ENCODE measurements around the gene SLC16A9. TPM values are rescaled to one million over a fixed set of nuclear protein-coding genes. Genes with fewer than 3 reads are reported as not detected.

SLC16A9 gene
- total RNA-seq, 1 donor from 2014 or later: 0.06 TPM

DNA sequence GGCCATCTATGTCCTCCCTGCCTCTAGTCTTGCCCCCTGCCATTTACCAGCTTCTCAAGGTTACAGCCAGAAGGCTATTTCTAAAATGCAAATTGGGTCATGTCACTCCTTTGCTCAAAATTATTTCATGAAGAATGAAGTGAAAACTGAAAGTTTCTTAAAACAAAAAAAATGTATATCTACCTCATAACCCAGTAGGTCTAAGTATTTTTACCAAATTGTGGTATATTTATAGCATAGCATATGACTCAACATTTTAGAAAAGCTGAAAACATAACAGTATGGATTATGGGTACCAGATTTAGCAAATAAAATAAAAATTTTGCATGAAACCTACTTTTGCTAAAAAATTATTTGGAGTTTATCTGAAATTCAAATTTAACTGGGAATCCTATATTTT lies 78.4 kb downstream of the SLC16A9 start:
- no peak for DNase-seq (ENCODE audit: low spot score)

DNA sequence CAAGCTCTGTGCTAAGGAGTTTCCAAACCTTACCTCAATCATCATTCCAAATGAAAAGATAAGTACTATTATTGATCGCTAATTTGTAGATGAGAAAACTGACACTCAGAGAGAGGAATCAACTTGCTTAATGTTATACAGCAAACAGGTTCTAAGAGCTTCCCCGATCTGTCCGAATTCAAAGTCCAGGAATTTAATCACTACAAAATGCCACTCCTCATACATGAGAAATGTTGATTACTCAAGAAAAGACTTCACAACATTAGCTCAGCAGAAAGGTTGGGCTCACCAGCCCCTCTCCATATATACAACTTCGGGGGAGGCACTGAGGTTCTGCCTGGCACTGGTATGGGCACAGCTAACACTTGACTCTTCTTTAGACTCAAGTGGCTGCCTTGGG lies 80.7 kb downstream of the SLC16A9 start:
- DNase-seq (ENCODE audit: low spot score): no peak

DNA sequence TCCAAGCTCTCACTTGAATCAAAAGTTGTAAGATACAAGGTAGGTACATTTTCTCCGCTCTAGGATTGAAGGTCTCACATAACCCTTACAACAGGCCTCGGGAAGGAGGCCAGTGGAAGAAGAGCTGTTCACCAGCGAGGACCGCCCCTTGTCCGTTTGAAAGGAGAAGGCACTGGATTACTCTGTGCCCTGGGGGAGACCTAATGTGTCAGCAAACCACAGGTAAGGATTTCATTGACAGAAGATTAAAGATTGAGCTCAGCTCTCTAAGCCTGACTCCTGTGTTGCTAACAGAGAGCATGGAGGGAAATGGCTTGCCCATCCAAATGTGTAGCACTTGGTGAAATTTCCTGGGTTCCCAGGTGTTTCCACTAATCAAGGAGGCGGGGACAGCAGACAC lies 81.2 kb downstream of the SLC16A9 start:
- no peak for DNase-seq (ENCODE audit: low spot score)

DNA sequence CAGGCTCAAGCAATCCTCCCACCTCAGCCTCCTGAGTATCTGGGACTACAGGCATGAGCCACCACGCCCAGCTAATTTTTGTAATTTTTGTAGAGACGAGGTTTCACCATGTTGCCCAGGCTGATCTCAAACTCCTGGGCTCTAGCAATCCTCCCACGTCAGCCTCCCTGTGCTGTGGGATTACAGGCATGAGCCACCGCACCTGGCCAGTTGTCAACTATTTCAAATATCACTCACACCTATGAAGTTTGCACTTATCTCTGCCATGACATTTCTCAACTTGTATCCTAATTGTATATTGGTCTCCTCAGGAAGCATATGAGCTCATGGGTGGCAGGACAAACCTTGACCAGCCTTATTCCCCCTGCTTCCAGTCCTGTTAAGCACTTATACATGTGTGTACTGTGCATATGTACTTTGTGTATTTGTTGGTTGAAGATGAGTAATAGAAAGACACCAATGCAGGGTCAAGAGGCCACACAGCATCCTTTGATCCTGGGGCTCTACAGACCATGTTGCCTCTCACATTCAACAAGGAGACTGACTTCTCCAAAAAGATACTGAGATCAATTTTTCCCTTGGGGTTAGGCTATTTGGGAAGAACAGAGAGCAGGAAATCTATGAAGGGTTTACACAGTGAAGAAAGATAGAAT lies 82.2 kb downstream of the SLC16A9 start:
- no peak for DNase-seq (ENCODE audit: low spot score)

DNA sequence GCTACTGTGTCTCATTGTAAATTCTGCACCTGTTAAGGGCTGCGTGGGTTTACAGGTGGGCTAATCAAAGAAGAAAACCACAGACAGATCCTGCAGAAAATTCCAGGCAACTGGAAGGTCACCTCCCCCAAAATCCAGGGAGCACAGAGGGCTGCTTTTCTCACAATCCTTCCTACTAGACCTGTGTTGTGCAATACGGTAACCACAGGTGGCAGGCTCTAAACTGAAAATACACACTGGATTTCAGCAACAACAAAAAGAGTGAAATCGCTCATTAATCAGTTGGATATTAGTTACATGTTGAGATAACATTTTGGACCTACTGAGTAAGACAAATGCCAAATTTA lies 83.2 kb downstream of the SLC16A9 start:
- no peak for DNase-seq (ENCODE audit: low spot score)

DNA sequence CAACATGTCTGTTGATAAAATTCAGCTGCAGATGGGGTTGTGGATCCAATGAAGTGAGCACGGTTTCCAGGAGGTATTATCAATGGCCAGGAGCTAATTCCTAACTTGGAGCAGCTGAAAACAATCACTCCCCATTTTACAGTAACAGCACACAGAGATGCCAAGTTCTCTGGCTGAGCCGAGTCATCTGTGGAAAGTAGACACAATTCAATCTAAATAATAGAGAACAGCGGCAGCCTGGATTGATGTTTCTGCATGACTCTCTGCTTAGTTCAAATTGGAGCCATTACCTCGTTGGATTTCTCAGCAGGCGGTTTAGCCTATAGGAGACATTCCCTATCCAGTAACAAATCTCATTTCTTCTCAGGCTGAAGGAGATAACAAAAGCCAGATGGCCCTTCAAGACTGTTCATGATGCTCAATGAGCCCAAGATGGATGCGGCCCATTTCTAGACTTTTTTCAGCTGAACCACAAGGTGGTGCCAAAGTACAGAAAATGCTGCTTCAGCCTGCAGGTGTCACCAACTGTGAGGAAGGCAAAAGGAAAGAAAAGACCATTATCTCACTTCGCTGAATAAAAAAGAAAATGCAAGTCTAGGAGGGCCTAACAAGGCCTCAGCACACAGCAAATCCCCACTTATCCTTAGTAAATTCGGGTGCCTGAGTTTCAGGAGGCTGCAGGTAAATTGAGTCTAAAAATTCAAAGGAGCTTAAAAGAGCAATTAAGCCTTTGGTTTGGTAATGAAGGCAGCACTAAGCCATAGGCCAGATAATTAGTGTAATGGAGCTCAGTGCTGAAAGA lies 83.7 kb downstream of the SLC16A9 start:
- DNase-seq (ENCODE audit: low spot score): no peak

DNA sequence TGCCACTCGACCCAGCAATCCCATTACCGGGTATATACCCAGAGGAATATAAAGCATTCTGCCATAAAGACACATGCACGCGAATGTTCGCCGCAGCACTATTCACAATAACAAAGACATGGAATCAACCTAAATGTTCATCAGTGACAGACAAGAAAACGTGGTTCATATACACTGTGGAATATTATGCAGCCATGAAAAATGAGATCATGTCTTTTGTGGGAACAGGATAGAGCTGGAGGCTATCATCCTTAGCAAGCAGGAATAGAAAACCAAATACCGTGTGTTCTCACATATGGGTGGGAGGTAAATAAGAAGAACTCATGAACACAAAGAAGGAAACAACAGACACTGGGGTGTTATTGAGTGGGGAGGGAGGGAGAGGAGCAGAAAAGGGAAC lies 84.7 kb downstream of the SLC16A9 start:
- no peak for DNase-seq (ENCODE audit: low spot score)

DNA sequence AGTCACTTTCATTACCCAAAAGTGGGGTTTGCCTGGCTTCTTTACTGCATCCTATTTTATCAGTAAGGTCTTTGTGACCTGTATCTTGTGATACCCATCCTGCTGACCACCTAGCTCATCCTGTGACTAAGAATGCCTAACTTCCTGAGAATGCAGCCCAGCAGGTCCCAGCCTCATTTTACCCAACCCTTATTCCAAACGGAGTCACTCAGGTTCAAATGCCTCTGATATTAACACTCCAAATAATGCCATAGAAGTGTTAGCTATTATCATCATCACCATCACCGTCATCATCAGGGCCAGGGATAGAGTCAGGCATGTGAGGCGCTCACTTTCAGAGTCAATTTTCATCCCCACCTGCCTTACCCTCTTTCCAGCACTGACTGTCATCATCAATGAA lies 85.5 kb downstream of the SLC16A9 start:
- DNase-seq (ENCODE audit: low spot score): no peak

DNA sequence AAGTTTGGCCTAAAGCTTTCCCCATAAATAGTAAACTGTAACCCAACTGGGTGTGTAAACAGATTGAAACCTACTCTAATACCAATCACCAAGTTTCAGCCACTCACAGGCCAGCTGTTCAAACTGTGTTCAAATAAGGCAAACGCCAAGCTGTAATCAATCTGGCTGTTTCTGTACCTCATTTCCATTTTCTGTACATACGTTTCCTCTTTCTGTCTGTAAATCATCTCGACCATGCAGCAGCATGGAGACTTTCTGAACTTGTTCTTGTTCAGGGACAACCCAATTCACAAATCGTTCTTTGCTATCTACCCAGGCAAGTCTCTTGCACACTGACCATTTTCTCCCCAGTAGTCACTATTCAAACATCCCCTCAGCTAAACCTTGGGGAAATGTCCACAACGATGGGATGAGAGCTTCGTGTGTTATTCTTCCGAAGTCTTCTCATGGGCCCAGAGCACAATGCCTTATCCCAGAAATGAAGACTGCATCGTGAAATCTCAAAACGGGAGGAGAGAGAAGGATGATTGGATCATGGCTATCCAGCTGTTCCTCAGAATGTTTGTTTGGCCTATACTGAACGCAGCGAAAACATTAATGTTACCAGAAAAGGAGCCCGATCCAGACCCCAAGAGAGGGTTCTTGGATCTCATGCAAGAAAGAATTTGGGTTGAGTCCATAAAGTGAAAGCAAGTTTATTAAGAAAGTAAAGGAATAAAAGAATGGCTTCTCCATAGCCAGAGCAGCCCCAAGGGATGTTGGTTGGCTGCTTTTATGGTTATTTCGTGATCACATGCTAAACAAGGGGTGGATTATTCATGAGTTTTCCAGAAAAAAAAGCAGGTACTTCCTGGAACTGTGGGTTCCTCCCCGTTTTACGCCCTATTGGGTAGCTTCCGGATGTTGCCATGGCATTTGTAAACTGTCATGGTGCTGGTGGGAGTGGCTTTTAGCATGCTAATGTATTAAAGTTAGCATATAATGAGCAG lies 86.2 kb downstream of the SLC16A9 start:
- no peak for DNase-seq (ENCODE audit: low spot score)

DNA sequence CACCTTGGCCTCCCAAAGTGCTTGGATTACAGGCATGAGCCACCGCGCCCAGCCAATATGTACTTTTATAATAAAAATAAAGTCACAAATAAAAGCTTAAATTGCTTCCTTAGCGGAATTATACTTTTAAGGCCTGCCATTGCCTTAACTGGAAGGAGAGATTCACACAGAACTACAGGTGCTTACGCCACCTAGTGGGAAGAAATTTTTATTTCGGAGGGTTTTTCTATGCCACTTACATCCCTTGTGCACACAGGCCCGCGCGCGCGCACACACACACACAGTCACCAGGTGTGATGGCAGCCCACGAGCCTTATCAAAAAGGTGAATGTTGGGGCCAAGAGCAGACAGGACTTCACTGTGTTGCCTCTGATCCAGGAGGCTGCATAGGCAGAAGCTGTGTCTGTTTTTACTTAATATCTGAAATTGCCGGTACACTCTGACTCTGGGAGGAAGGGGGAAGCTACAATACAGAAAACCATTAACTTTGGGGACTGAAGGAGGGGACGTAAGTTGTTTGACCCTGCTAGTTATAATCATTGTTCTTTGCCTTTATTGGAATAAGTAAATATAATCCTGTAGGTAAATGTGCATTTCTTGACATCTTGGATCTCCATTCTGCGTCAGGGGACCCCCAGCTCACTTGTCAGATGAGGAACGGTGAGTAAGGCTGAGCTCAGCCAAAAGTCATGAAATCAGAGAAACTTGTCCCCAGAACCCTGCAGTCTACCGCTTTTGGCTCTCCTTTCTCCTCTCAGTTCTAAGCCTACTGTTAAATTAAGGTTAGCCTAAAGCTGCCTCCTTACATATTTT lies 87.1 kb downstream of the SLC16A9 start:
- no peak for DNase-seq (ENCODE audit: low spot score)

DNA sequence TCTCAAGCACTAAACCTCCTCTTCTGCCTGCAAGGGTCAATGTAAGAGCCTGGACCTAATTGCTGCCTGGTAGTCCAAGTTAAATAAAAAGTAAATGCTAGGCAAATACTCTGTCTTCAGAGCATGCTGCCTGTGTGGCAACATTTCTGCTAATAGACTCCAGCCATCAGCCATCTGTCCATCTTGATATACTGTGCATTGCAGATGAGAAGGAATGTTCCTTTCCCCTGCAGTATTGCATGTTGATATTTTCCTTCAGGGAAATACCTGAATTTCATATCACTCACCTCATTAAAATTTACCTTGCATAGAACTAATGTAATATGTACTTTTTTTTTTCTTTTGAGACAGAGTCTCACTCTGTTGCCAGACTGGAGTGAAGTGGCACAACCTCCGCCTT lies 87.9 kb downstream of the SLC16A9 start:
- no peak for DNase-seq (ENCODE audit: low spot score)

DNA sequence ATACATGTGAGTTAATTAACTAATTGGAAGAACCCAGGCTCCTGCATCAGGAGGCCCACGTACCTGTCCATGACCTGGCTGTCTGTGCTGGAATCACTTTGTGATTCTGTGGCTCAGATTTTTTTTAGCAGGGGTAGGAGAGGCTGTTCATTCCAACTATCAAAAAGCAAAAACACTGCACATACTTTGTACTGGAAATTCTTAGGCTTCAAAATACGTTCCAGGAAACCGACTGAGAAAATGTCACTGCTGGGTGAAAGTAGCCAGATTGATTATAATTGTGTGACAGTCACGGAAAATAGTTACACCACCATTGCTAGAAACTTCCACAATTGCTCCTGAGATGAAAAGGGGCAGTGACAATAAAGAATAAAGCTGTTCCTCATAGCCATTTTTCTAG lies 91.0 kb downstream of the SLC16A9 start:
- no peak for DNase-seq (ENCODE audit: low spot score)

DNA sequence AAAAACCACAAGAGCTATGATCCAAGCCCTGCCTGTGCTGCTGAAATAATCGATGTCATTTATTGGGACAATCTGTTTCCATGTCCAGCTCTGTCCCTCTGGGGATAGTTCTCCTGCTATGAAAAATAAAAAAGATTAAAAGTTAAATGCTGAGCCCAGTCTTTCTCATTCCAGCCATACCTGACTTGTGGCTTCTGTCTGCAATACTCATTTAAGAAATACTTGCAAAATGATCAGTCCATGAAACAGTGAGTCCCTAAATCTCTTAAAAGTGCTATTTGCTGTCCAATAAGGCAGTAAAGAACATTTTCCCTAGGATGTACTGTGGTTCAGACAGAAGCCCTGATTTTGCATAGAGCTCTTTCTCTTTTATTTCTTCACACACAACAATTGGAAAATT lies 91.7 kb downstream of the SLC16A9 start:
- no peak for DNase-seq (ENCODE audit: low spot score)

DNA sequence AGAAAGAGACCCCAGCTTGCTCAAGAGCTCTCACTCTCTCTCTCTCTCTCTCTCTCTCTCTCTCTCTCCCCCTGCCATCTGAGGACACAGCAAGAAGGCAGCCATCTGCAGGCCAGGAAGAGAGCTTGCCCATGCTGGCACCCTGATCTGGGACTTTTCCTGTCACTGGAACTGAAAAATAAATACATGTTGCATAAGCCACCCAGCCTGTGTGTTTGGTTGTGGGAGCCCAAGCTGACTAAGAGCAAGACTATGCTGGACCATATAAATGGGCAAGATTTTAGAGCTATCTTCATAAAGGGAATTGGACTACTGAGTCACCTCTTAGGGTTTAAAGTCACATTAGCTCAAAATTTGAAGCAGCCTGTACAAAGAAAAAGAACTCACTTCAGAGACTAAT lies 98.6 kb downstream of the SLC16A9 start:
- DNase-seq (ENCODE audit: low spot score): no peak

DNA sequence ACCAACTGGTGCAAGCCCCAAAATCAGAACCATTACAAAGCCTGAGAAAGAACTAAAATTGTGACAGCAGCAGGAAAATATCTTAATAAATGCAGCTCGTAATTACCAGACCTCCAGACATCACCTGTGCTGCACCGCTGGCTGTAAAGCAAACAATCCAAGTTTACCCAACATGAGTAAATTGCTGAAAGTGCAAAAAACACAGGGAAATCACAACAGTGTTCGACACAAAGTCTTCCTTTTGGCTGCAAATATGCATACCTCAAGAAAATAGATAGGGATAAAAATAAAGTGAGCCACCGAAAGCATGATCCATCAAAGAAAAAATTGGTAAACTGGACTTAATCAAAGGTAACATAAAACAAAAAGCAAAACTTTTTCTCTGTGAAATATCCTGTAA lies 101.7 kb downstream of the SLC16A9 start:
- no peak for DNase-seq (ENCODE audit: low spot score)

DNA sequence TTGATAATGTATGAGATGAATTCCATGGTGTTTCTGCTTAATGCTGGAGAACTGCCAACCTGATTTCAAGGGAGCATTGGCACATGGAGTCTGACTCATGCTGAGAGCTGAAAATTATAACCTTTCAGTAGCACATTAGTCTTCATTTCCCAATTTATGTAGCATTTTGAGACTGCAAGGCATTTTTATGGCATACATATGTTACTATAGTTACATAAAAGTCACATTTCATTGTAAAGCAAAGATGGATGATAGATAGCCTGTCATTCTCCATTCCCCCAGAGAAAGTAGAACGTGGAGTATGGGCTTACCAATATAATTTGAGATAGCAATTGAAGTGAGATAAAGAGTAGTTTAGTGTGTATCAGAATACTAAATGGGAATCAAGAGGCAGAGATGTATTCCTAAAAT lies 103.1 kb downstream of the SLC16A9 start:
- DNase-seq (ENCODE audit: low spot score): no peak

DNA sequence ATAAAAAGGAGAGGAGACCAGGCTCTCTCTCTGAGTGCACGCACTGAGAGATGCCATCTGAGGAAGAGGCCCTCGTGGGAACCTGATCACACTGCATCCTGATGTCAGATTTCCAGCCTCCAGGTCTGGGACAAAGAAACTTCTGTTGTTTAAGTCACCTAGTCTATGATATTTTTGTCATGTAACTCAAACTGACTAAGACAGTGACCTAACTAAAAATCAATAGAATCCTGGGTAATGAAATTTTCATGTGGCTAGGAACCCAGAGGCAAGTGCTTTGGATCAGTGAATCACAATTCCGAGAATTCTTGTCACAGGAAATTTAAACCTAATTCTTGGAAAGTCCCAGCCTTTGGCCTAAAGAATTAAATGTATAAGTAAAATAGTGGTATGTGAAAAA lies 107.7 kb downstream of the SLC16A9 start:
- no peak for DNase-seq (ENCODE audit: low spot score)

Measured in mesenteric fat pad (tissue), 1 donor.